Measurements from ENCODE around the gene NEDD9. TPM values are rescaled to one million over a fixed set of nuclear protein-coding genes. Genes with fewer than 3 reads are reported as not detected.

Gene NEDD9
- total and polyA plus RNA-seq, 2 of the 13 experiments (the other 11 are each of a cell fraction or from before 2014, with no cell fraction given): 27.1 to 389 TPM

DNA sequence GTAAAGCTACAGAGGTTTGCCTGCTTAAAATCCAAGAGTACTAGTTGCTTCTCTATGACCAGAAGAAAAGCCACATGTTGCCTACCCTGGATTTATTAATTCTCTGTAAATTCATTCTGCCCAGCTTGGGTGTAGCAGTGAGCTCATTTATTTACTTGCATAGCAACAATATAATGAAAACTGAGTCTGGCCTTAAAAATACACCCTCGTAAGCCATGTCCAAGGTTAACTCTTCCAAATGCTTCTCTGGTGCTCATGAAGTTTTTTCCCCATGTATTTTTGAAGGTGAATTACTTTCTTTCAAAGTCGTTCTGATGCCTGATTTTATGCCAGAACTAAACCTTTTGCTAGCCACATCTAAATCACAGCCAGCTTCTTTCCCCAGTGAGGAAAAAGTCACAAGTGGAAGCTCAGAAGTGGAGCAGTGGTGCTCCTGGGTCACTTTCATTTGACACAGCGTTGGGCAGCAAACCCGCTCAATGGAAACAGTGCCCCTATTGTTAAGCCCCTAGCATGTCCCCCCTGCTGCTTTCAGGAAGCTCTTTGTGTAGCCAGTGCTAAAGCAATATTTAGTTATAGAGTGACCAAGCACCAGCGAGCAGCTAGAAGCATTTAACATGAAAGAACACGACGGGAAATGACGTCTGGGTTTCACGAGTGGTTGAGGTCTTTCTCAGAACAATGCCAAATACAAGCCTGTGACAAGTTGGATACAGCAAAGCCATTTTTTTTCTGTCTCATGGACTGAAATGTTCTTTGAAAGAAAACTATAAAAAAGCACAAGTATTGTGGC, 29.8 kb downstream of the NEDD9 start (continued):
- TF ChIP-seq CCAR2 (optimal IDR thresholded peaks at IDR 0.05; ENCODE audit: low read depth, low read length): no peak
- TF ChIP-seq, protein P1, sequence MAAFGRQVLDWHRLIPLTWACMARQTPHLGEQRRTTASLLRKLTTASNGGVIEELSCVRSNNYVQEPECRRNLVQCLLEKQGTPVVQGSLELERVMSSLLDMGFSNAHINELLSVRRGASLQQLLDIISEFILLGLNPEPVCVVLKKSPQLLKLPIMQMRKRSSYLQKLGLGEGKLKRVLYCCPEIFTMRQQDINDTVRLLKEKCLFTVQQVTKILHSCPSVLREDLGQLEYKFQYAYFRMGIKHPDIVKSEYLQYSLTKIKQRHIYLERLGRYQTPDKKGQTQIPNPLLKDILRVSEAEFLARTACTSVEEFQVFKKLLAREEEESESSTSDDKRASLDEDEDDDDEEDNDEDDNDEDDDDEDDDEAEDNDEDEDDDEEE (CRISPR knock-in tag; IDR thresholded peaks at IDR 0.05): no peak
- no peak for TF ChIP-seq ZFP62 (CRISPR knock-in tag; IDR thresholded peaks at IDR 0.05)
- TF ChIP-seq NR2F2 (IDR thresholded peaks at IDR 0.05; ENCODE audit: borderline replicate concordance, low read depth): peak; percentile 63; the same call in 1 of the 2 replicates
- 0 out of 2 replicates have a peak, but pooled peaks have one; percentile 51 for TF ChIP-seq TOE1 (CRISPR knock-in tag; IDR thresholded peaks at IDR 0.05)
- peak; percentile 78 for TF ChIP-seq ZBTB20 (CRISPR knock-in tag; IDR thresholded peaks at IDR 0.05; ENCODE audit: borderline replicate concordance, low read depth)
- TF ChIP-seq IKZF1 (IDR thresholded peaks at IDR 0.05): no peak
- TF ChIP-seq, protein P2, sequence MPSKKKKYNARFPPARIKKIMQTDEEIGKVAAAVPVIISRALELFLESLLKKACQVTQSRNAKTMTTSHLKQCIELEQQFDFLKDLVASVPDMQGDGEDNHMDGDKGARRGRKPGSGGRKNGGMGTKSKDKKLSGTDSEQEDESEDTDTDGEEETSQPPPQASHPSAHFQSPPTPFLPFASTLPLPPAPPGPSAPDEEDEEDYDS (CRISPR knock-in tag; IDR thresholded peaks at IDR 0.05): peak; percentile 51; the same call in 1 of the 2 replicates
- no peak for TF ChIP-seq KAT7 (CRISPR knock-in tag; IDR thresholded peaks at IDR 0.05; ENCODE audit: borderline replicate concordance)
- TF ChIP-seq, protein P3, sequence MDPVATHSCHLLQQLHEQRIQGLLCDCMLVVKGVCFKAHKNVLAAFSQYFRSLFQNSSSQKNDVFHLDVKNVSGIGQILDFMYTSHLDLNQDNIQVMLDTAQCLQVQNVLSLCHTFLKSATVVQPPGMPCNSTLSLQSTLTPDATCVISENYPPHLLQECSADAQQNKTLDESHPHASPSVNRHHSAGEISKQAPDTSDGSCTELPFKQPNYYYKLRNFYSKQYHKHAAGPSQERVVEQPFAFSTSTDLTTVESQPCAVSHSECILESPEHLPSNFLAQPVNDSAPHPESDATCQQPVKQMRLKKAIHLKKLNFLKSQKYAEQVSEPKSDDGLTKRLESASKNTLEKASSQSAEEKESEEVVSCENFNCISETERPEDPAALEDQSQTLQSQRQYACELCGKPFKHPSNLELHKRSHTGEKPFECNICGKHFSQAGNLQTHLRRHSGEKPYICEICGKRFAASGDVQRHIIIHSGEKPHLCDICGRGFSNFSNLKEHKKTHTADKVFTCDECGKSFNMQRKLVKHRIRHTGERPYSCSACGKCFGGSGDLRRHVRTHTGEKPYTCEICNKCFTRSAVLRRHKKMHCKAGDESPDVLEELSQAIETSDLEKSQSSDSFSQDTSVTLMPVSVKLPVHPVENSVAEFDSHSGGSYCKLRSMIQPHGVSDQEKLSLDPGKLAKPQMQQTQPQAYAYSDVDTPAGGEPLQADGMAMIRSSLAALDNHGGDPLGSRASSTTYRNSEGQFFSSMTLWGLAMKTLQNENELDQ (CRISPR knock-in tag; IDR thresholded peaks at IDR 0.05; ENCODE audit: borderline replicate concordance): no peak
- no peak for TF ChIP-seq GPN1 (CRISPR knock-in tag; IDR thresholded peaks at IDR 0.05; ENCODE audit: borderline replicate concordance)
- no peak for TF ChIP-seq GZF1 (CRISPR knock-in tag; IDR thresholded peaks at IDR 0.05)
- TF ChIP-seq, protein P4, sequence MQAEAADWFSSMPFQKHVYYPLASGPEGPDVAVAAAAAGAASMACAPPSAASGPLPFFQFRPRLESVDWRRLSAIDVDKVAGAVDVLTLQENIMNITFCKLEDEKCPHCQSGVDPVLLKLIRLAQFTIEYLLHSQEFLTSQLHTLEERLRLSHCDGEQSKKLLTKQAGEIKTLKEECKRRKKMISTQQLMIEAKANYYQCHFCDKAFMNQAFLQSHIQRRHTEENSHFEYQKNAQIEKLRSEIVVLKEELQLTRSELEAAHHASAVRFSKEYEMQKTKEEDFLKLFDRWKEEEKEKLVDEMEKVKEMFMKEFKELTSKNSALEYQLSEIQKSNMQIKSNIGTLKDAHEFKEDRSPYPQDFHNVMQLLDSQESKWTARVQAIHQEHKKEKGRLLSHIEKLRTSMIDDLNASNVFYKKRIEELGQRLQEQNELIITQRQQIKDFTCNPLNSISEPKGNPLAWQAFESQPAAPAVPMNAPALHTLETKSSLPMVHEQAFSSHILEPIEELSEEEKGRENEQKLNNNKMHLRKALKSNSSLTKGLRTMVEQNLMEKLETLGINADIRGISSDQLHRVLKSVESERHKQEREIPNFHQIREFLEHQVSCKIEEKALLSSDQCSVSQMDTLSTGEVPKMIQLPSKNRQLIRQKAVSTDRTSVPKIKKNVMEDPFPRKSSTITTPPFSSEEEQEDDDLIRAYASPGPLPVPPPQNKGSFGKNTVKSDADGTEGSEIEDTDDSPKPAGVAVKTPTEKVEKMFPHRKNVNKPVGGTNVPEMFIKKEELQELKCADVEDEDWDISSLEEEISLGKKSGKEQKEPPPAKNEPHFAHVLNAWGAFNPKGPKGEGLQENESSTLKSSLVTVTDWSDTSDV (CRISPR knock-in tag; IDR thresholded peaks at IDR 0.05): no peak
- TF ChIP-seq MYNN (CRISPR knock-in tag; IDR thresholded peaks at IDR 0.05; ENCODE audit: low read depth): no peak
- TF ChIP-seq PPARG (CRISPR knock-in tag; conservative IDR thresholded peaks at IDR 0.05): peak; percentile 64; the same call in 1 of the 2 replicates
- TF ChIP-seq, protein P5, sequence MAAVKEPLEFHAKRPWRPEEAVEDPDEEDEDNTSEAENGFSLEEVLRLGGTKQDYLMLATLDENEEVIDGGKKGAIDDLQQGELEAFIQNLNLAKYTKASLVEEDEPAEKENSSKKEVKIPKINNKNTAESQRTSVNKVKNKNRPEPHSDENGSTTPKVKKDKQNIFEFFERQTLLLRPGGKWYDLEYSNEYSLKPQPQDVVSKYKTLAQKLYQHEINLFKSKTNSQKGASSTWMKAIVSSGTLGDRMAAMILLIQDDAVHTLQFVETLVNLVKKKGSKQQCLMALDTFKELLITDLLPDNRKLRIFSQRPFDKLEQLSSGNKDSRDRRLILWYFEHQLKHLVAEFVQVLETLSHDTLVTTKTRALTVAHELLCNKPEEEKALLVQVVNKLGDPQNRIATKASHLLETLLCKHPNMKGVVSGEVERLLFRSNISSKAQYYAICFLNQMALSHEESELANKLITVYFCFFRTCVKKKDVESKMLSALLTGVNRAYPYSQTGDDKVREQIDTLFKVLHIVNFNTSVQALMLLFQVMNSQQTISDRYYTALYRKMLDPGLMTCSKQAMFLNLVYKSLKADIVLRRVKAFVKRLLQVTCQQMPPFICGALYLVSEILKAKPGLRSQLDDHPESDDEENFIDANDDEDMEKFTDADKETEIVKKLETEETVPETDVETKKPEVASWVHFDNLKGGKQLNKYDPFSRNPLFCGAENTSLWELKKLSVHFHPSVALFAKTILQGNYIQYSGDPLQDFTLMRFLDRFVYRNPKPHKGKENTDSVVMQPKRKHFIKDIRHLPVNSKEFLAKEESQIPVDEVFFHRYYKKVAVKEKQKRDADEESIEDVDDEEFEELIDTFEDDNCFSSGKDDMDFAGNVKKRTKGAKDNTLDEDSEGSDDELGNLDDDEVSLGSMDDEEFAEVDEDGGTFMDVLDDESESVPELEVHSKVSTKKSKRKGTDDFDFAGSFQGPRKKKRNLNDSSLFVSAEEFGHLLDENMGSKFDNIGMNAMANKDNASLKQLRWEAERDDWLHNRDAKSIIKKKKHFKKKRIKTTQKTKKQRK (IDR thresholded peaks at IDR 0.05; ENCODE audit: low read length): no peak
- 0 out of 2 replicates have a peak, but pooled peaks have one; percentile 49 for TF ChIP-seq ZFP90 (CRISPR knock-in tag; IDR thresholded peaks at IDR 0.05; ENCODE audit: borderline replicate concordance)

All from HepG2 (cell line).